Activated naive CD4-positive, alpha-beta T cell treated with anti-CD3 and anti-CD28 coated beads, Interleukin-2, amount 50 U/mL, for 16 hours (primary cell): ENCODE data around the gene TOMM40.
"Not testable (repeated sequence)": the region's sequence is repeated elsewhere in the genome, so short reads cannot be mapped to it uniquely, and the experiment has no call there.

Experiments used
- DNase-seq: peaks from one replicate; pipeline ENCODE4 v3.0.0-alpha.2; 2020

Gene TOMM40

GRCh38 chr19:44891016-44891882 lies at the start of gene TOMM40:
TSS of gene TOMM40 (plus strand) at chr19:44891254. CDS start at chr19:44891416, 162 bp downstream.
- peak; percentile 100 for DNase-seq

DNA sequence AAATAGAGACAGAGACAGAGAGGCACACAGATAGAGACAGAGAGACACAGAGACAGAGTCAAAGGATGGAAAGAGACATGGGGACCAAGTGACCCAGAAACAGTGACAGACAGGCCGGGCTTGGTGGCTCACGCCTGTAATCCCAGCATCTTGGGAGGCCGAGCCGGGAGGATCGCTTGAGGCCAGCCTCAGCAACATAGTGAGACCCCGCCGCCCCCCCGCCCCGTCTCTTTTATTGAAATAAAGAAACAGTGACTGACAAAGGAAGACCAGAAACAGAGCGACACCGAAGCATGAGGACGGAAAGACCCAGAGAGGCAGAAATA lies 45.8 kb upstream of the TOMM40 start:
- no peak for DNase-seq

- DNase-seq, result peak; percentile 79
Measured at GRCh38 chr19:44845612-44846454, 45.2 kb upstream of the TOMM40 start, which contains the start of gene NECTIN2. TSS of gene NECTIN2 (plus strand) at chr19:44846297. CDS start at chr19:44846526, 229 bp downstream.

DNA sequence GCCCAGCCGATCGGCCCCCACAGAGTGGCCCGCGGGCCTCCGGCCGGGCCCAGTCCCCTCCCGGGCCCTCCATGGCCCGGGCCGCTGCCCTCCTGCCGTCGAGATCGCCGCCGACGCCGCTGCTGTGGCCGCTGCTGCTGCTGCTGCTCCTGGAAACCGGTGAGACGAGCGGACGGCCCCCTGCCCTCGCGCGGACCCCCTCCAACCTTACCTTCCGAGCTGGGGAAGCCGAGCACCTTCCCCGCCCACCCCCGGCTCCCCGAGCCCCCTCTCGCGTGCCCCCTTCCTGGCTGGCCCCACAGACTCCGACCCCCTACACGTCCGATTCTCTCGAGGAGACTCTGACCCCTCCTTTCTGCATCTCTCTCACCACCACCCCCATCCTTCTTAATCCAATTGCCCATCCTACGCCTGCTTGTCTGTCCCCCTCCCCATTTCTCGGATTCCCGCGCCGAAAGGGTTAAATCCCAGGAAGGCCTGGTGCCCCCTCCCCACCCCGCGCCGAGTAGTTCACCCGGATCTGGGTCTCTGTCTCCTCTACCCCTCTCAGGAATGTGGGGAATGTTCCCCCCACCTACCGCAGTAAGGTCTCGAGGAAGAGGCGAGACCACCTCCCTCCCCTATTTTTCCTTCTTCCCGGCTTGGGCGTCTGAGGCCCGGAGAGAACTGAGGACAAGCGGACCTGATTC lies 44.5 kb upstream of the TOMM40 start:
- DNase-seq, result no peak

GRCh38 chr19:44847144-44848035 lies 43.7 kb upstream of the TOMM40 start:
- no peak for DNase-seq

- DNase-seq, result no peak
Measured at GRCh38 chr19:44848036-44848811, 42.8 kb upstream of the TOMM40 start.

DNA sequence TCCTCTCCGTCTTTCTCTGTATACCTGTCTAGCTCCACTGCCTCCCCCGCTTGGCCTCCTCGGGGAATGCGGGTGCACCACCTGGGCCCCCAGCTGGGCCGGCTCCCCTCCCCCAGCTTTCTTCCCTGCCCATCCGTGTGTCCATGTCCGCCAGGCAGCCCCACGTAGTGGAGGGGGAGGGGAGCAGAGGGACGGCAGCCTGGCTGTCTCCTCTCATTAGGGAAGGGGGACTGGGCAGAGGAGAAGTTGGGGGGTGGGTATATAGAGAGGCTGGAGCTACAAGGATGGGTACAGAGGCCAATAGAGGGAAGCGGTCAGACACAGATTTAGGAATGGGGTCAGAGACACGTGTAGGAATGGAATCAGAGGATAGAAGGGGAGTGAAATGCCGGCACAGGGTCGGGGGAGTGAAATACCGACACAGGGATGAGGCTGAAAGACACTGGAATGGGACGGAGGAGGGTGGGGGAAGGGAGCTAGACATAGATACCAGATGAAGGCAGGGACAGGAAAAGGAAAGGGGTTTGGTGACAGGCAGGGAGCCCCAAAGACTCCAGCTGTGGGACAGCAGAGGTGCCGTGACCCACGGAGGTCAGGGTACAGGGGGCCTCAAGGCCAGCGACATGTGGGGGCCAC lies 42.1 kb upstream of the TOMM40 start:
- no peak for DNase-seq

DNA sequence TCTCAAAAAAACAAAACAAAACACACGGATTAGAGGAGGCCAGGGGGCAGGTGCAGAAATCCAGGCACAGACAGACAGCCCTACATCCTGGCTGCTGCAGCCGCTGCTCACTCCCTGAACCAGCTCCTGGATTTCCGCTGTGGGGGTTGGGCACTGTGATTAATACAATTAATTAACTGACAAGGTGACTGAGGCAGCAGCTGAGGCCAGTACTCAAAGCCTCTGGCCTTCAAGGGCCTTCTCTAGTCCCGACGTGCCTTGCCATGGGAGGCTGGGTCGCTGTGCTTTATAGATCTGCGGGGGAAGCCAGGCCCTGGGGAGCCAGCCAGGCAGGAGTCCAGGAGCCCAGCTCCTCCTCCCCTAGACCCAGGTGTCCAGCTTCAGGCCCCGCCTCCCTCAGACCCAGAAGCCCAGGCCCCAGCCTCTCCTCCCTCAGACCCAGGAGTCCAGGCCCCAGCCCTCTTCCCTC lies 40.4 kb upstream of the TOMM40 start:
- DNase-seq, result no peak

- DNase-seq, result no peak
Measured at GRCh38 chr19:44851427-44851826, 39.6 kb upstream of the TOMM40 start.

DNA sequence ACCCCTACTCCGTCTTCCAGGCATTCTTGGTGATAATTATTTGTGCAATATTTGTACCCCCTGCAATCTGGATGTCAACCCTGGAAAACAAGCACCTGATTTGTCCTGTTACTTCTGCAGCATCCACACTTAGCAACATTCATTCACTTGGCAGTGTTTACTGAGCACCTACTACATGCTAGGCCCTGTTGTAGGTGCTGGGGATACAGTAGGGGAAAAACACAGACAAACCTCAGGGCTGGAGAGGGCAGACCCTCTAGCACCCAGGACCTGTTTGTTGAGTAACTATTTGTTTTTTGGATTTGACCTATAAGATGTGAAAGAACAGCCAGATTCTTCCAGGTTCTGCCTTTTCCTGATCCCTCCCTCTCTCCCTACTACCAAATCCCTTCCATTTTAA lies 35.4 kb upstream of the TOMM40 start:
- no peak for DNase-seq

- no peak for DNase-seq
Measured at GRCh38 chr19:44856421-44857083, 34.5 kb upstream of the TOMM40 start.

DNA sequence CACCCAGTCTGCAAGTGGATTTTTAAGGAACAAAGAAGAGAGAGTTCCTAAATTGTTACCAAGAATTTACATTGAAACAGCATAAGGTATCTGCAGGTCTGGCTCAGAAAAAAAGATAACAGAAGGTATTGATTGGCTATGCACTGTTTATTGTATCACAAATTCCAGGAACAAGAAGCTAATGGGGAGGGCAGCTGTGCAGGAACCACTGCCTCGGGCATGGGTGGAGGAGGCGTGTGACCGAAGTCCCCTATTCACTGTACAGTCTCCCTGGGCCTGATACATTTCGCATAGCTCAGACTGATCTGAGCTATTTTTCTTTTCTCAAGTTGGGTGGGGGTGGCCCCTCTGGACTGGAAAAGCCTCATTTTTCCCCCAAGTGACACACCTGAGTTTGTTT lies 33.2 kb upstream of the TOMM40 start:
- DNase-seq, result no peak

- not testable (repeated sequence) for DNase-seq
Measured at GRCh38 chr19:44861576-44861975, 29.5 kb upstream of the TOMM40 start.

GRCh38 chr19:44863990-44864389 lies 27.1 kb upstream of the TOMM40 start:
- no peak for DNase-seq

DNA sequence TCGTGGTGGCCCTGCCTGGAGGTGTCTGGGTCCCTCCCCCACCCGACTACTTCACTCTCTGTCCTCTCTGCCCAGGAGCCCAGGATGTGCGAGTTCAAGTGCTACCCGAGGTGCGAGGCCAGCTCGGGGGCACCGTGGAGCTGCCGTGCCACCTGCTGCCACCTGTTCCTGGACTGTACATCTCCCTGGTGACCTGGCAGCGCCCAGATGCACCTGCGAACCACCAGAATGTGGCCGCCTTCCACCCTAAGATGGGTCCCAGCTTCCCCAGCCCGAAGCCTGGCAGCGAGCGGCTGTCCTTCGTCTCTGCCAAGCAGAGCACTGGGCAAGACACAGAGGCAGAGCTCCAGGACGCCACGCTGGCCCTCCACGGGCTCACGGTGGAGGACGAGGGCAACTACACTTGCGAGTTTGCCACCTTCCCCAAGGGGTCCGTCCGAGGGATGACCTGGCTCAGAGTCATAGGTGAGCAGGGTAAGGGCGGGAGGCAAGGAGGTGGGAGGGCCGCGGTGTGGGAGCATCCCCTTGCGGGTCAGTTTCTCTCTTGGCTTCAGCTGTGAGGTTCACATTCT lies 25.8 kb upstream of the TOMM40 start:
- no peak for DNase-seq

GRCh38 chr19:44866664-44867063 lies 24.4 kb upstream of the TOMM40 start:
- no peak for DNase-seq

GRCh38 chr19:44867578-44867977 lies 23.5 kb upstream of the TOMM40 start:
- DNase-seq, result no peak

- no peak for DNase-seq
Measured at GRCh38 chr19:44869733-44870470, 21.2 kb upstream of the TOMM40 start.

- no peak for DNase-seq
Measured at GRCh38 chr19:44871809-44872208, 19.2 kb upstream of the TOMM40 start.
